H1 (cell line): Measurements from ENCODE around the gene IDUA. TPM values are rescaled to one million over a fixed set of nuclear protein-coding genes. Genes with fewer than 3 reads are reported as not detected.
"Not testable (repeated sequence)": the region's sequence is repeated elsewhere in the genome, so short reads cannot be mapped to it uniquely, and the experiment has no call there.

Experiments
- CTCF ChIA-PET: fragments of 300-600 bp; sonication (Branson Sonifier 250); formaldehyde crosslinking; loops from one replicate; lab custom pipeline; 2021; ENCODE audit not compliant: partially characterized antibody; lab: Charles Lee
- POLR2A ChIA-PET: fragments of 300-600 bp; sonication (Branson Sonifier 250); formaldehyde crosslinking; loops from one replicate; lab custom pipeline; 2021; ENCODE audit warnings: inconsistent platforms; ENCODE audit not compliant: partially characterized antibody; lab: Charles Lee
- DNase-seq, 2 experiments: peaks; one replicate each; pipeline versions ENCODE4 v3.0.0 to v3.0.0-alpha.2; 2010 to 2022; ENCODE audit warnings: low spot score in 2 of 2, low read depth in 1 of 2, mixed read lengths in 1 of 2
- FAIRE-seq: peaks from 2 replicates; lab custom pipeline; 2011; peaks lifted over from hg19 to GRCh38; lab: Jason Lieb, UNC
- H2AFZ ChIP-seq: 2 replicates; pipeline ENCODE4 v1.8.1; 2012; ENCODE audit warnings: low read length, inconsistent platforms
- H2AK5ac ChIP-seq: 2 replicates; pipeline ENCODE4 v1.6.1; 2013; ENCODE audit warnings: low read depth, low read length
- H2BK120ac ChIP-seq: replicated peaks from 2 replicates; pipeline ENCODE3; 2013; ENCODE audit warnings: low read depth, low read length, inconsistent platforms
- H2BK12ac ChIP-seq: 2 replicates; pipeline ENCODE4 v1.6.1; 2013; ENCODE audit warnings: low read depth, low read length
- H2BK15ac ChIP-seq: 2 replicates; pipeline ENCODE4 v1.6.1; 2013; ENCODE audit warnings: low read length
- H2BK20ac ChIP-seq: 2 replicates; pipeline ENCODE4 v1.6.1; 2013; ENCODE audit warnings: low read length
- H2BK5ac ChIP-seq: 2 replicates; pipeline ENCODE4 v1.6.1; 2013; ENCODE audit warnings: low read depth, low read length
- H3K14ac ChIP-seq: 2 replicates; pipeline ENCODE4 v1.6.1; 2013; ENCODE audit warnings: inconsistent platforms; ENCODE audit not compliant: insufficient read length
- H3K18ac ChIP-seq: 2 replicates; pipeline ENCODE4 v1.6.1; 2013; ENCODE audit warnings: low read length; ENCODE audit errors: extremely low read depth
- H3K23ac ChIP-seq: 2 replicates; pipeline ENCODE4 v1.6.1; 2013; ENCODE audit warnings: inconsistent platforms; ENCODE audit not compliant: insufficient read length
- H3K23me2 ChIP-seq: 2 replicates; pipeline ENCODE4 v1.6.1; 2013; ENCODE audit warnings: low read depth, low read length
- H3K27ac ChIP-seq: 2 replicates; pipeline ENCODE4 v1.6.1; 2011; ENCODE audit warnings: low read depth, low read length, inconsistent platforms
- H3K27me3 ChIP-seq, 4 experiments: replicated peaks in 1 of 4; 1 replicate in 1 of 4; 2 replicates in 3 of 4; pipeline versions ENCODE4 v1.6.1 to v1.8.1; 2011 to 2013; ENCODE audit warnings: low read length in 3 of 4, mild to moderate bottlenecking in 3 of 4, inconsistent platforms in 2 of 4, mixed read lengths in 2 of 4, moderate library complexity in 1 of 4; ENCODE audit not compliant: control insufficient read depth in 3 of 4, insufficient read depth in 3 of 4; ENCODE audit errors: extremely low read depth in 1 of 4
- H3K36me3 ChIP-seq, 4 experiments: 2 replicates each; pipeline versions ENCODE4 v1.6.1 to v1.8.1; 2011 to 2013; ENCODE audit warnings: mild to moderate bottlenecking in 4 of 4, low read length in 3 of 4, moderate library complexity in 2 of 4, control low read depth in 1 of 4, inconsistent platforms in 1 of 4; ENCODE audit not compliant: insufficient read depth in 4 of 4, control insufficient read depth in 2 of 4
- H3K4ac ChIP-seq: replicated peaks from 2 replicates; pipeline ENCODE3; 2013; ENCODE audit warnings: low read length, low read depth, mixed read lengths, inconsistent platforms; ENCODE audit not compliant: insufficient read length
- H3K4me1 ChIP-seq, 4 experiments: replicated peaks in 1 of 4; 1 replicate in 1 of 4; 2 replicates in 3 of 4; pipeline versions ENCODE4 v1.6.1 to v1.8.1; 2011 to 2013; ENCODE audit warnings: low read length in 3 of 4, inconsistent platforms in 2 of 4, mixed read lengths in 1 of 4; ENCODE audit not compliant: insufficient read depth in 4 of 4, control insufficient read depth in 3 of 4
- H3K4me2 ChIP-seq, 2 experiments: 2 replicates each; pipeline versions ENCODE4 v1.6.1 to v1.8.1; 2011 to 2013; ENCODE audit warnings: low read depth in 2 of 2, low read length in 2 of 2, control low read depth in 1 of 2, inconsistent platforms in 1 of 2, mild to moderate bottlenecking in 1 of 2; ENCODE audit not compliant: insufficient read depth in 1 of 2
- H3K4me3 ChIP-seq, 4 experiments: fragments of 200-600, 300-600 bp in 1 of 4; sonication (generic), shearing (Covaris generic), sonication (Bioruptor Twin) in 1 of 4; 2 replicates each; pipeline versions ENCODE4 v1.5.1 to v1.8.1; 2011 to 2016; ENCODE audit warnings: low read length in 4 of 4, low read depth in 3 of 4, control low read depth in 2 of 4, inconsistent platforms in 2 of 4, mild to moderate bottlenecking in 2 of 4, mixed read lengths in 1 of 4, moderate library complexity in 1 of 4; ENCODE audit not compliant: insufficient read depth in 2 of 4; ENCODE audit errors: extremely low read depth in 1 of 4
- H3K56ac ChIP-seq: replicated peaks from 2 replicates; pipeline ENCODE3; 2013; ENCODE audit warnings: low read depth, mild to moderate bottlenecking, mixed read lengths, low read length, inconsistent platforms; ENCODE audit not compliant: insufficient read length
- H3K79me1 ChIP-seq: 2 replicates; pipeline ENCODE4 v1.6.1; 2013; ENCODE audit warnings: low read depth, low read length, control low read depth
- H3K79me2 ChIP-seq, 2 experiments: 2 replicates each; pipeline versions ENCODE4 v1.6.1 to v1.8.1; 2012 to 2013; ENCODE audit warnings: low read length in 2 of 2, mild to moderate bottlenecking in 2 of 2, inconsistent platforms in 1 of 2; ENCODE audit not compliant: insufficient read depth in 2 of 2, control insufficient read depth in 1 of 2
- H3K9ac ChIP-seq, 4 experiments: replicated peaks in 1 of 4; 1 replicate in 1 of 4; 2 replicates in 3 of 4; pipeline versions ENCODE4 v1.6.1 to v1.8.1; 2011 to 2013; ENCODE audit warnings: low read depth in 3 of 4, low read length in 3 of 4, control low read depth in 2 of 4, mild to moderate bottlenecking in 2 of 4, moderate library complexity in 2 of 4, inconsistent platforms in 1 of 4; ENCODE audit errors: extremely low read depth in 1 of 4
- H3K9me3 ChIP-seq, 2 experiments: 2 replicates each; pipeline versions ENCODE4 v1.6.1 to v1.8.1; 2012 to 2013; ENCODE audit warnings: mild to moderate bottlenecking in 2 of 2, moderate library complexity in 2 of 2, control low read depth in 1 of 2, inconsistent platforms in 1 of 2, low read depth in 1 of 2, low read length in 1 of 2, mixed read lengths in 1 of 2; ENCODE audit not compliant: insufficient read depth in 2 of 2
- H4K20me1 ChIP-seq, 2 experiments: replicated peaks in 1 of 2; 2 replicates each; pipeline versions ENCODE3 to v1.8.1; 2011 to 2013; ENCODE audit warnings: inconsistent platforms in 2 of 2, low read length in 2 of 2, mild to moderate bottlenecking in 1 of 2; ENCODE audit not compliant: insufficient read depth in 2 of 2, control insufficient read depth in 1 of 2
- H4K5ac ChIP-seq: 2 replicates; pipeline ENCODE4 v1.6.1; 2013; ENCODE audit warnings: low read length, low read depth, mixed read lengths, inconsistent platforms; ENCODE audit not compliant: insufficient read length
- H4K8ac ChIP-seq: 2 replicates; pipeline ENCODE4 v1.8.0; 2013; ENCODE audit warnings: mild to moderate bottlenecking, moderate library complexity, low read length, inconsistent platforms; ENCODE audit not compliant: insufficient read depth; ENCODE audit errors: extremely low read depth
- H4K91ac ChIP-seq: replicated peaks from 2 replicates; pipeline ENCODE3; 2013; ENCODE audit warnings: low read length, mixed read lengths, inconsistent platforms; ENCODE audit not compliant: insufficient read length
- WGBS, 2 experiments: shearing (Covaris generic) in 1 of 2; methylation state at CpG; one replicate each; pipeline versions ENCODE4 v1.1.6 to v1.1.7; 2013 to 2015; ENCODE audit warnings: low lambda C conversion rate in 2 of 2, mixed read lengths in 2 of 2, inconsistent platforms in 1 of 2, low coverage in 1 of 2, missing lambda C conversion rate in 1 of 2; ENCODE audit not compliant: insufficient replicate concordance in 2 of 2, insufficient coverage in 1 of 2, insufficient read length in 1 of 2; ENCODE audit errors: extremely low coverage in 1 of 2, missing lambda C conversion rate in 1 of 2; 5-methylcytosine and 5-hydroxymethylcytosine counted together
- polyA plus RNA-seq, 7 experiments: library from polyadenylated mRNA; depleted of rRNA in 3 of 7; stranded (reverse) in 5 of 7; unstranded in 2 of 7; fragments of >200 nt in 5 of 7; fragments of 200-250 nt in 2 of 7; gene quantifications; 1 replicate in 5 of 7; 2 replicates in 1 of 7; 4 replicates in 1 of 7; pipeline versions ENCODE4 v1.2.1 to v1.2.3, GENCODE V29; 2011 to 2013; ENCODE audit warnings: missing spikeins in 2 of 7, mixed read lengths in 2 of 7
- total RNA-seq: library from RNA; stranded (reverse); fragmentation: NEBNext Ultra II Directional; extraction: Animal tissue kit (Norgen Biotek cat#: 25700); gene quantifications from 2 replicates; pipeline ENCODE4 v1.2.1, GENCODE V29; 2021

Gene IDUA
- total and polyA plus RNA-seq, 2 of the 8 experiments (the other 6 are each of a cell fraction or from before 2014, with no cell fraction given) = 2.8 to 4.8 TPM

GRCh38 chr4:939508-939907 is 47.3 kb upstream of the IDUA start:
- DNase-seq, H3K23me2 ChIP-seq, H4K5ac ChIP-seq: not testable (repeated sequence)

More at GRCh38 chr4:939508-939907, 47.3 kb upstream of the IDUA start:
- H3K36me3 ChIP-seq, H4K8ac ChIP-seq, H3K27me3 ChIP-seq, H4K20me1 ChIP-seq, H2BK5ac ChIP-seq, H3K4me3 ChIP-seq, H3K79me1 ChIP-seq, H4K91ac ChIP-seq, FAIRE-seq, H3K27ac ChIP-seq, H2BK15ac ChIP-seq, H3K4me2 ChIP-seq, H3K4ac ChIP-seq, H3K79me2 ChIP-seq, H2AFZ ChIP-seq, H3K18ac ChIP-seq, H2BK120ac ChIP-seq, H2BK12ac ChIP-seq, H3K4me1 ChIP-seq, H2BK20ac ChIP-seq, H3K9ac ChIP-seq, H3K56ac ChIP-seq, H2AK5ac ChIP-seq, H3K14ac ChIP-seq, H3K9me3 ChIP-seq, H3K23ac ChIP-seq: not testable (repeated sequence)
- ChIA-PET CTCF (interaction anchor here (1.5 to 2.1 kb wide), 2 partner anchors 16 to 22 kb away, joined by 3 to 4 read pairs; no protein-coding TSS in a partner anchor), POLR2A (interaction anchor here (1.7 kb wide), 1 partner anchor 174 kb away, joined by 3 read pairs; no protein-coding TSS in a partner anchor)
- WGBS, 2 experiments = 73% methylated on average over 4 of the region's 4 CpGs; no CpG with 5 or more reads in 1 of the 2 experiments
